Endodermal cell (in vitro differentiated cells): ENCODE data around the gene DNAAF1. TPM values are rescaled to one million over a fixed set of nuclear protein-coding genes. Genes with fewer than 3 reads are reported as not detected.
A peak's percentile ranks its signal among the peaks of the same experiment; 100 is the strongest.
"Not testable (repeated sequence)": the region's sequence is repeated elsewhere in the genome, so short reads cannot be mapped to it uniquely, and the experiment has no call there.

ENCODE experiments used
- DNase-seq: peaks from one replicate; pipeline ENCODE4 v3.0.0-alpha.2; 2017
- H3K27ac ChIP-seq: 2 replicates; pipeline ENCODE4 v1.5.1; 2013; ENCODE audit warnings: mild to moderate bottlenecking, low read depth, low read length, moderate library complexity
- H3K27me3 ChIP-seq: 2 replicates; pipeline ENCODE4 v1.6.1; 2013; ENCODE audit warnings: mild to moderate bottlenecking, low read length, moderate library complexity; ENCODE audit not compliant: insufficient read depth, control insufficient read depth, poor library complexity, severe bottlenecking
- H3K36me3 ChIP-seq: 2 replicates; pipeline ENCODE4 v1.7.0; 2013; ENCODE audit warnings: mild to moderate bottlenecking, low read length, moderate library complexity; ENCODE audit not compliant: control insufficient read depth, insufficient read depth
- H3K4me1 ChIP-seq: one replicate; pipeline ENCODE4 v1.7.0; 2013; ENCODE audit warnings: low read length; ENCODE audit not compliant: control insufficient read depth, insufficient read depth
- H3K4me3 ChIP-seq: 2 replicates; pipeline ENCODE4 v1.5.1; 2013; ENCODE audit warnings: mild to moderate bottlenecking, low read length, moderate library complexity
- H3K9ac ChIP-seq: 2 replicates; pipeline ENCODE4 v1.6.1; 2013; ENCODE audit warnings: mild to moderate bottlenecking, low read length, moderate library complexity; ENCODE audit not compliant: poor library complexity, severe bottlenecking; ENCODE audit errors: extremely low read depth
- H3K9me3 ChIP-seq: 2 replicates; pipeline ENCODE4 v1.6.1; 2013; ENCODE audit warnings: mild to moderate bottlenecking, low read length, moderate library complexity; ENCODE audit not compliant: control insufficient read depth
- H3K27ac Mint-ChIP-seq: 2 replicates; pipeline ENCODE4 v1.8.0; 2020; ENCODE audit warnings: mixed read lengths
- H3K27me3 Mint-ChIP-seq: 2 replicates; pipeline ENCODE4 v1.8.0; 2021; ENCODE audit warnings: mild to moderate bottlenecking, mixed read lengths; ENCODE audit not compliant: insufficient read depth
- H3K36me3 Mint-ChIP-seq: 2 replicates; pipeline ENCODE4 v1.8.0; 2020; ENCODE audit warnings: low read depth, mixed read lengths
- H3K4me1 Mint-ChIP-seq: 2 replicates; pipeline ENCODE4 v1.8.0; 2020; ENCODE audit warnings: mixed read lengths
- H3K4me3 Mint-ChIP-seq: 2 replicates; pipeline ENCODE4 v1.8.0; 2020; ENCODE audit warnings: mild to moderate bottlenecking, moderate library complexity, mixed read lengths
- H3K9me3 Mint-ChIP-seq: 2 replicates; pipeline ENCODE4 v1.8.0; 2020; ENCODE audit warnings: mild to moderate bottlenecking, mixed read lengths
- WGBS, 2 experiments: methylation state at CpG; one replicate each; pipeline versions ENCODE4 v1.1.5 to v1.1.7; 2013; ENCODE audit warnings: missing lambda C conversion rate in 2 of 2, mixed read lengths in 1 of 2; ENCODE audit not compliant: insufficient coverage in 1 of 2, insufficient read length in 1 of 2; 5-methylcytosine and 5-hydroxymethylcytosine counted together
- total RNA-seq, 2 donors: library from RNA; stranded (reverse); fragmentation: NEBNext Ultra II Directional in 1 of 2; extraction: Animal tissue kit (Norgen Biotek cat#: 25700) in 1 of 2; gene quantifications; 2 replicates in 1 of 2; 3 replicates in 1 of 2; pipeline ENCODE4 v1.2.1, GENCODE V29; 2021
- TF ChIP-seq, protein P1 (sequence below): fragments of 200-600 bp; sonication (generic); conservative IDR thresholded peaks from 2 replicates; pipeline ENCODE4 v1.5.0; 2021; ENCODE audit warnings: antibody characterized with exemption, mild to moderate bottlenecking

DNAAF1 gene
- total RNA-seq, 2 donors from 2014 or later, result 0.59 to 0.66 TPM

- Mint-ChIP-seq H3K27me3 (no peaks in the 10 kb centered on the region), H3K4me3 (no peak overlapping the region), H3K36me3 (no peaks in the 10 kb centered on the region), H3K9me3 (no peaks in the 10 kb centered on the region), H3K4me1 (peaks cover 16% of the 10 kb centered on the region), H3K27ac (no peak overlapping the region)
- no peaks in the 10 kb centered on the region for H3K36me3 ChIP-seq
- H3K4me1 ChIP-seq, result no peaks in the 10 kb centered on the region
- H3K4me3 ChIP-seq, result no peak overlapping the region
- H3K27me3 ChIP-seq, result no peaks in the 10 kb centered on the region
- H3K9ac ChIP-seq, result no peak overlapping the region
- TF ChIP-seq, protein P1, sequence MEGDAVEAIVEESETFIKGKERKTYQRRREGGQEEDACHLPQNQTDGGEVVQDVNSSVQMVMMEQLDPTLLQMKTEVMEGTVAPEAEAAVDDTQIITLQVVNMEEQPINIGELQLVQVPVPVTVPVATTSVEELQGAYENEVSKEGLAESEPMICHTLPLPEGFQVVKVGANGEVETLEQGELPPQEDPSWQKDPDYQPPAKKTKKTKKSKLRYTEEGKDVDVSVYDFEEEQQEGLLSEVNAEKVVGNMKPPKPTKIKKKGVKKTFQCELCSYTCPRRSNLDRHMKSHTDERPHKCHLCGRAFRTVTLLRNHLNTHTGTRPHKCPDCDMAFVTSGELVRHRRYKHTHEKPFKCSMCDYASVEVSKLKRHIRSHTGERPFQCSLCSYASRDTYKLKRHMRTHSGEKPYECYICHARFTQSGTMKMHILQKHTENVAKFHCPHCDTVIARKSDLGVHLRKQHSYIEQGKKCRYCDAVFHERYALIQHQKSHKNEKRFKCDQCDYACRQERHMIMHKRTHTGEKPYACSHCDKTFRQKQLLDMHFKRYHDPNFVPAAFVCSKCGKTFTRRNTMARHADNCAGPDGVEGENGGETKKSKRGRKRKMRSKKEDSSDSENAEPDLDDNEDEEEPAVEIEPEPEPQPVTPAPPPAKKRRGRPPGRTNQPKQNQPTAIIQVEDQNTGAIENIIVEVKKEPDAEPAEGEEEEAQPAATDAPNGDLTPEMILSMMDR, result no peak
- H3K27ac ChIP-seq, result no peak overlapping the region
- no peaks in the 10 kb centered on the region for H3K9me3 ChIP-seq
- DNase-seq, result no peak
- WGBS, 2 experiments, result 94 to 100% methylated on average over 5 of the region's 5 CpGs
Observed at GRCh38 chr16:84215531-84215930, 70.4 kb downstream of the DNAAF1 start.

- peaks cover 16% of the 10 kb centered on the region for H3K4me1 Mint-ChIP-seq
- not testable (repeated sequence) for H3K4me3 ChIP-seq, H3K27ac Mint-ChIP-seq, H3K36me3 Mint-ChIP-seq, H3K27me3 ChIP-seq, H3K9me3 Mint-ChIP-seq, H3K4me1 ChIP-seq, H3K9ac ChIP-seq, DNase-seq, H3K36me3 ChIP-seq, H3K27ac ChIP-seq, H3K4me3 Mint-ChIP-seq, H3K27me3 Mint-ChIP-seq, H3K9me3 ChIP-seq
- WGBS, 2 experiments, result 84 to 89% methylated on average over 3 of the region's 3 CpGs
Observed at GRCh38 chr16:84216144-84216543, 71.0 kb downstream of the DNAAF1 start.

GRCh38 chr16:84218176-84218823 lies 73.2 kb downstream of the DNAAF1 start:
- H3K27ac Mint-ChIP-seq, result peak overlapping the region; percentile 72
- DNase-seq, result no peak
- no peaks in the 10 kb centered on the region for H3K27me3 ChIP-seq
- H3K4me3 ChIP-seq, result no peak overlapping the region
- H3K4me3 Mint-ChIP-seq, result no peak overlapping the region
- 91 to 97% methylated on average over 13 to 17 of the region's 17 CpGs for WGBS, 2 experiments
- H3K4me1 Mint-ChIP-seq, result peaks cover 16% of the 10 kb centered on the region
- H3K4me1 ChIP-seq, result no peaks in the 10 kb centered on the region
- no peaks in the 10 kb centered on the region for H3K36me3 ChIP-seq
- H3K9me3 Mint-ChIP-seq, result no peaks in the 10 kb centered on the region
- TF ChIP-seq, protein P1, result no peak
- no peak overlapping the region for H3K27ac ChIP-seq
- H3K9ac ChIP-seq, result no peak overlapping the region
- no peaks in the 10 kb centered on the region for H3K27me3 Mint-ChIP-seq
- no peaks in the 10 kb centered on the region for H3K36me3 Mint-ChIP-seq
- no peaks in the 10 kb centered on the region for H3K9me3 ChIP-seq

DNA sequence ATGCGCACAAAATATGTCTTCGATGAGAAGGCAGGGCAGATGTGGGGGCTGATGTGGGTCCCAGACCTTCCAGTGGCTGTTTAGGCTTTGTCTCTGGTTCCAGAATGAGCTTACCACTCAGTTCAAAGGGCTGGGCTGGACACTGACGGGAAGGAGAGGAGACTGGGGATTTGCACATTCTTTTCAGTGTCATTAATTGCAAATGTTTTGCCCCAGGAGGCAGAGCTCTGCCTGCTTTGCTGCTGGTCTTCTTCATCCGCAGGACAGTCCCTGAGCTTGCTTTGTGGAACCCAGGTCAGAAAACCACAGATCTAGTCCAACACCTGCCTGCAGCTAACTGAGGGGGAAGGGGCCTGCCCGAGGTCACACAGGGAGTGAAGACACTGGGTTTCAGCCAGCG lies 73.8 kb downstream of the DNAAF1 start:
- 72% methylated on average over 4 to 6 of the region's 6 CpGs for WGBS, 2 experiments
- Mint-ChIP-seq H3K27ac (peak overlapping the region; percentile 72), H3K36me3 (no peaks in the 10 kb centered on the region), H3K27me3 (no peaks in the 10 kb centered on the region), H3K4me1 (peaks cover 16% of the 10 kb centered on the region), H3K9me3 (no peaks in the 10 kb centered on the region), H3K4me3 (no peak overlapping the region)
- TF ChIP-seq, protein P1, result no peak
- no peaks in the 10 kb centered on the region for H3K27me3 ChIP-seq
- no peaks in the 10 kb centered on the region for H3K4me1 ChIP-seq
- no peak overlapping the region for H3K9ac ChIP-seq
- H3K27ac ChIP-seq, result no peak overlapping the region
- DNase-seq, result peak; percentile 71
- H3K36me3 ChIP-seq, result no peaks in the 10 kb centered on the region
- H3K9me3 ChIP-seq, result no peaks in the 10 kb centered on the region
- H3K4me3 ChIP-seq, result no peak overlapping the region
